ENCODE data around the gene MARS1.

Gene MARS1

GRCh38 chr12:57452937-57453509 is 34.8 kb upstream of the MARS1 start:
- TF ChIP-seq POLR2A (IDR thresholded peaks at IDR 0.05; ENCODE audit: low read depth, low read length): no peak
- DNase-seq (ENCODE audit: insufficient read length, low spot score) (peak; percentile 54), FAIRE-seq (no peak)

DNA sequence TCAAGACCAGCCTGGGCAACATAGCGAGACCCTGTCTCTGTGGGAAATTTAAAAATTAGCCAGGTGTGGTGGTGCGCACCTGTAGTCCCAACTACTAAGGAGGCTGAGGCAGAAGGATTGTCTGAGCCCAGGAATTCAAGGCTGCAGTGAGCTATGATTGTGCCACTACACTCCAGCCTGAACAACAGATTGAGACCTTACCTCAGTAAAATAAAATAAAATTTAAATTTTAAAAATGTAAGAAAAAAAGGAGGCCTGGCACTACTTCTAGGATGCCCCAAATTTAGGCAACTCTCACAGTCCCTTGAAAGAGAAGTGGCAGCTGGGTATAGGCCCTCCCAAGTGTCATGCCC is 33.7 kb upstream of the MARS1 start:
- no peak for TF ChIP-seq POLR2A (IDR thresholded peaks at IDR 0.05; ENCODE audit: low read depth, low read length)
- no peak for FAIRE-seq
- no peak for DNase-seq (ENCODE audit: insufficient read length, low spot score)

DNA sequence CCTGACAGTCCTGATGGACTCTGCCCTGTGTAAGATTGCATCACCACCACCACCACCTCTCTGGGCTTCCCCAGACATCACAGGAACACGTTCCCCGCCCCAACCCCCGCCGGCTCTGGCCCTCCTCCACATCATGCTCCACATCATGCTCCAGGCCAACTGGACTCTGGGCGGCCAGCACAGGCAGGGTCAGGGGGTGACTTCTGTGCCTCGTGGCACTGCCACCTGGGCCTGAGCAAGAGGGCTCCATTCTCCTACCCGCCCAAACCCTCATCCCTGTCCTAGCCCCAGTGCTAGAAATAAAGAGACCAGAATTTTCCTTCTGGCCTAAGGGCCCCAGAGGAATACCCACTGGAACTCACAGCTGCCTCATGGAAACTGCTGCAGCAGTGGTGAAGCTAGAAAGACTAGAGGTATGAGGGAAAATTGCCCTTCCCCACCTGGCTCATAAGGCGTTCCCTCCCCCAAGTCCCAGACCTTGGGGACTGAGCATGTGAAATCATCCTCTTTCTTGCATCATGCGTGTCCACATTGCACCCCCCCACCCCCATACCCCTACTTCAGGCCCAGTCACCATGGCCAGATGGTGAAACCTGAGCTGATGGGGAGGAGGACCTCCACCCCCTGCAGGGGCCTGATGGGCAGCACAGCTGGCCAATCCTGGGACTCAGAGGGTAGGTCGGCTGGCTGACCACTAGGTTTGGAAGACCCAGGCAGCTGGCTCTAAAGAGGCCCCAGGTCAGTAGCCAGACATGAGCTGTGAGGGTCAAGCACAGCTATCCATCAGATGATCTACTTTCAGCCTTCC is 33.1 kb upstream of the MARS1 start, which contains the start of gene INHBE:
Gene INHBE, plus strand, starts transcription at position 742 of the 808 bp plus-strand sequence. CDS start 230 bp downstream, outside the sequence.
- FAIRE-seq: no peak
- TF ChIP-seq POLR2A (IDR thresholded peaks at IDR 0.05; ENCODE audit: low read depth, low read length): no peak
- DNase-seq (ENCODE audit: insufficient read length, low spot score): no peak

- TF ChIP-seq POLR2A (IDR thresholded peaks at IDR 0.05; ENCODE audit: low read depth, low read length): no peak
- no peak for FAIRE-seq
- DNase-seq (ENCODE audit: insufficient read length, low spot score): no peak
These were observed 32.3 kb upstream of the MARS1 start for GRCh38 chr12:57455374-57456144.

DNA sequence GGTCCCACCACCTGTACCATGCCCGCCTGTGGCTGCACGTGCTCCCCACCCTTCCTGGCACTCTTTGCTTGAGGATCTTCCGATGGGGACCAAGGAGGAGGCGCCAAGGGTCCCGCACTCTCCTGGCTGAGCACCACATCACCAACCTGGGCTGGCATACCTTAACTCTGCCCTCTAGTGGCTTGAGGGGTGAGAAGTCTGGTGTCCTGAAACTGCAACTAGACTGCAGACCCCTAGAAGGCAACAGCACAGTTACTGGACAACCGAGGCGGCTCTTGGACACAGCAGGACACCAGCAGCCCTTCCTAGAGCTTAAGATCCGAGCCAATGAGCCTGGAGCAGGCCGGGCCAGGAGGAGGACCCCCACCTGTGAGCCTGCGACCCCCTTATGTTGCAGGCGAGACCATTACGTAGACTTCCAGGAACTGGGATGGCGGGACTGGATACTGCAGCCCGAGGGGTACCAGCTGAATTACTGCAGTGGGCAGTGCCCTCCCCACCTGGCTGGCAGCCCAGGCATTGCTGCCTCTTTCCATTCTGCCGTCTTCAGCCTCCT is 31.6 kb upstream of the MARS1 start:
- FAIRE-seq (no peak), DNase-seq (ENCODE audit: insufficient read length, low spot score) (no peak)
- no peak for TF ChIP-seq POLR2A (IDR thresholded peaks at IDR 0.05; ENCODE audit: low read depth, low read length)

GRCh38 chr12:57456737-57457490 is 31.0 kb upstream of the MARS1 start:
- no peak for TF ChIP-seq POLR2A (IDR thresholded peaks at IDR 0.05; ENCODE audit: low read depth, low read length)
- no peak for DNase-seq (ENCODE audit: insufficient read length, low spot score)
- no peak for FAIRE-seq

DNA sequence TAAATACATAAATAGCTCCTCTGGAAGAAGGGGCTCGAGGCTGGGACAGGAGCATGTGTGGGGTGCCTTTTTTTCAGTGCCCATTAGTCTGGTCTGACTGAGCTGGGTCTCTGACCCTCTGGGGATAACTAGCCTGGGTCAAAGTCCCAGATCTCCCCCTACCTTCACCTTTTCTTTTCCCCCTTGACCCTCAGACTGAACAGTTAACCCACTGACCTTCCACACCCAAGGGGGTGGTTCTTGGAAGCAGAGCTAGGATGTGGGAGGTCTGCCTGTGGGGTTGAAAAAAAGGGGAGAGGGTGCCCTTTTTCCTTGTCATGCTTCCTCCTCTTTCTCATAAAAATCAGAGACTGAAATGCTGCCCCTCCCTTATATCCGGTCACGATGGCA is 29.2 kb upstream of the MARS1 start:
- no peak for DNase-seq (ENCODE audit: insufficient read length, low spot score)
- FAIRE-seq: no peak
- TF ChIP-seq POLR2A (IDR thresholded peaks at IDR 0.05; ENCODE audit: low read depth, low read length): no peak

- DNase-seq (ENCODE audit: insufficient read length, low spot score) (peak; percentile 76), FAIRE-seq (no peak)
- TF ChIP-seq POLR2A (IDR thresholded peaks at IDR 0.05; ENCODE audit: low read depth, low read length): 0 out of 2 replicates have a peak, but pooled peaks have one; percentile 7
These were observed 28.7 kb upstream of the MARS1 start for GRCh38 chr12:57459055-57459749.

DNA sequence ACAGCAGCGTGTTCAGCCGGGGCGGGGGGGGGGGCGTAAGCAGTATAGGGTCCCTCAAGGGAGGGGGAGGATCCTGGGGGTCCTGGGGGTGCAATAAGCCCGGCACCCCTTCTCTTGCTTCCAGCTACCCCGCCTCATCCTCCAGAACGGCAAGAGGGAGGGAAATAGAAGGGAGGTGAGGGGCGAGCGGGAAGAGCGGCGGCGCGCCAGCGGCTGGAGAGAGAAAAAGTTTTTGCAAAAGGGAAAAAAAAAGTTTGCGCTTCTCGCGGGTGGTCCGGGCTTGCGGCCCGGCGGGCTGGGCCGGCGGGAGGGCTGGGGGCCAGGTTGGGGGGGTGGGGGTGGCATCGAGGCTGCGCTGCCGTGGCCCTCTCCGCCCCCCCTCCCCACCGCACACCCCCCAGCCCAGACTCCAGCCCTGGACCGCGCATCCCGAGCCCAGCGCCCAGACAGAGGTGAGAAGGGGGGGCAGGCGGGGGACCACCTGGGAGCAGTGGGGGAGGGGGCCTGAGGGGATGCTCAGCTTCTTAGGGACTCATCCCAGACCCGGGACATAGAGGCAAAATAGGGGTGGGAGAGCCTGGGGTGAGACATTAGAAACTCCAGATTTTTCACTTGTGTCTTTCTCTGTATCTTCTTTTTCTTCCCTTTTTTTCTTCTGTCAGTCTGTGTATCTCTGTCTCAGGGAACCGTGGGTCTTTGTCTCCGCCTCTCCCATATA is 28.0 kb upstream of the MARS1 start, which contains the start of gene GLI1:
Gene GLI1, plus strand, starts transcription at position 36 of the 718 bp plus-strand sequence. CDS start 3,907 bp downstream, outside the sequence.
- FAIRE-seq: no peak
- no peak for TF ChIP-seq POLR2A (IDR thresholded peaks at IDR 0.05; ENCODE audit: low read depth, low read length)
- DNase-seq (ENCODE audit: insufficient read length, low spot score): no peak

GRCh38 chr12:57460468-57460784 is 27.4 kb upstream of the MARS1 start:
- TF ChIP-seq POLR2A (IDR thresholded peaks at IDR 0.05; ENCODE audit: low read depth, low read length): no peak
- FAIRE-seq (no peak), DNase-seq (ENCODE audit: insufficient read length, low spot score) (no peak)

- DNase-seq (ENCODE audit: insufficient read length, low spot score) (no peak), FAIRE-seq (no peak)
These were observed 27.0 kb upstream of the MARS1 start for GRCh38 chr12:57460841-57461275.

GRCh38 chr12:57461276-57461916 is 26.5 kb upstream of the MARS1 start:
- TF ChIP-seq POLR2A (IDR thresholded peaks at IDR 0.05; ENCODE audit: low read depth, low read length): no peak
- DNase-seq (ENCODE audit: insufficient read length, low spot score): peak; percentile 54
- FAIRE-seq: no peak

More at GRCh38 chr12:57460841-57461275, 27.0 kb upstream of the MARS1 start:
- TF ChIP-seq POLR2A (IDR thresholded peaks at IDR 0.05; ENCODE audit: low read depth, low read length): no peak

Measured in H54 (cell line).